Measurements from ENCODE around the gene KCNIP2. TPM values are rescaled to one million over a fixed set of nuclear protein-coding genes. Genes with fewer than 3 reads are reported as not detected.

KCNIP2 gene
- total RNA-seq, 1 experiment from 2014 or later: 3.0 TPM

GRCh38 chr10:101777619-101778145 lies 65.9 kb downstream of the KCNIP2 start:
- H3K79me2 ChIP-seq (ENCODE audit: insufficient read depth, low read length): peaks cover 1% of the 10 kb centered on the region; the same call in 1 of the 2 replicates
- no peak overlapping the region for H2AK5ac ChIP-seq (ENCODE audit: insufficient read length, low read length)
- no peak for TF ChIP-seq CTCF (conservative IDR thresholded peaks at IDR 0.05)
- H4K5ac ChIP-seq (ENCODE audit: insufficient read length, low read depth, low read length): no peak overlapping the region
- no peaks in the 10 kb centered on the region for H3K9me3 ChIP-seq (ENCODE audit: control insufficient read depth, low read depth, low read length)
- no peak overlapping the region for H3K18ac ChIP-seq (ENCODE audit: insufficient read length, low read depth, low read length)
- H2BK15ac ChIP-seq (ENCODE audit: low read depth, low read length): no peak overlapping the region
- no peak overlapping the region for H3K4ac ChIP-seq (ENCODE audit: low read depth, low read length)
- no peak overlapping the region for H2BK5ac ChIP-seq (ENCODE audit: insufficient read length, low read length)
- no peak overlapping the region for H4K8ac ChIP-seq (replicated peaks; ENCODE audit: insufficient read length, low read depth, low read length)
- peaks cover 53 to 70% of the 10 kb centered on the region in 2 experiments for H3K4me1 Mint-ChIP-seq
- no peak overlapping the region for H3K56ac ChIP-seq (ENCODE audit: insufficient read length, low read depth, low read length)
- H3K27me3 Mint-ChIP-seq (ENCODE audit: low read depth): peaks cover 59% of the 10 kb centered on the region
- peaks cover 6 to 7% (median 6%) of the 10 kb centered on the region in 3 experiments; a peak in 5 of 7 replicates for H3K36me3 Mint-ChIP-seq (ENCODE audit: insufficient read depth in 1 of 3, low read depth in 3 of 3)
- H4K91ac ChIP-seq (ENCODE audit: insufficient read length, low read depth, low read length): no peak overlapping the region
- no peak overlapping the region for H3K14ac ChIP-seq (ENCODE audit: insufficient read depth, low read length)
- peaks cover 48% of the 10 kb centered on the region for H3K27me3 ChIP-seq (ENCODE audit: insufficient read depth, low read length)
- H3K4me3 Mint-ChIP-seq: peak overlapping the region in 1 of 2 experiments; percentile 78; a peak in 3 of 5 replicates
- peaks cover 35% of the 10 kb centered on the region for H3K23me2 ChIP-seq (ENCODE audit: insufficient read length, low read depth, low read length, poor library complexity, severe bottlenecking)
- H3K23ac ChIP-seq (ENCODE audit: insufficient read length, low read depth, low read length): no peak overlapping the region
- no peak overlapping the region for H3K9ac ChIP-seq (ENCODE audit: extremely low read depth, insufficient read length, low read length)
- H3K79me1 ChIP-seq (ENCODE audit: insufficient read depth, low read depth, low read length, poor library complexity, severe bottlenecking): no peaks in the 10 kb centered on the region
- no peak overlapping the region for H3K4me2 ChIP-seq (ENCODE audit: insufficient read depth, insufficient read length, low read length)
- H2BK12ac ChIP-seq (ENCODE audit: insufficient read length, low read depth, low read length): no peak overlapping the region
- no peak overlapping the region for H2BK20ac ChIP-seq (ENCODE audit: low read depth, low read length, poor library complexity, severe bottlenecking)
- H3T11ph ChIP-seq (ENCODE audit: low read length): no peak overlapping the region
- no peak overlapping the region for H2BK120ac ChIP-seq (ENCODE audit: low read depth, low read length, poor library complexity, severe bottlenecking)
- H2AFZ ChIP-seq (ENCODE audit: low read length): no peak overlapping the region
- H3K4me1 ChIP-seq (ENCODE audit: insufficient read depth, low read length): peaks cover 9% of the 10 kb centered on the region; the same call in 1 of the 2 replicates
- H3K9me3 Mint-ChIP-seq: no peaks in the 10 kb centered on the region; a peak in 1 of 5 replicates
- no peak overlapping the region for H3K27ac ChIP-seq (ENCODE audit: insufficient read length, low read depth, low read length)
- WGBS (ENCODE audit: extremely low coverage, insufficient read length, low lambda C conversion rate): no CpG with 5 or more reads among the region's 3 CpGs
- H4K20me1 ChIP-seq (ENCODE audit: control insufficient read depth, insufficient read depth, insufficient read length): peaks cover 2% of the 10 kb centered on the region
- no peak overlapping the region; a peak in 1 of 7 replicates for H3K27ac Mint-ChIP-seq
- no peak for DNase-seq

Data from H9 (cell line).